8988T (cell line): Measurements from ENCODE around the gene PLSCR1.
"Not testable (repeated sequence)": the region's sequence is repeated elsewhere in the genome, so short reads cannot be mapped to it uniquely, and the experiment has no call there.

Experiments used
- DNase-seq: peaks from one replicate; pipeline ENCODE4 v3.0.0; 2011

The PLSCR1 gene

GRCh38 chr3:146547235-146547835, 2.9 kb upstream of the PLSCR1 start:
- DNase-seq = no peak

GRCh38 chr3:146546366-146546965, 2.1 kb upstream of the PLSCR1 start:
- DNase-seq = no peak

DNA sequence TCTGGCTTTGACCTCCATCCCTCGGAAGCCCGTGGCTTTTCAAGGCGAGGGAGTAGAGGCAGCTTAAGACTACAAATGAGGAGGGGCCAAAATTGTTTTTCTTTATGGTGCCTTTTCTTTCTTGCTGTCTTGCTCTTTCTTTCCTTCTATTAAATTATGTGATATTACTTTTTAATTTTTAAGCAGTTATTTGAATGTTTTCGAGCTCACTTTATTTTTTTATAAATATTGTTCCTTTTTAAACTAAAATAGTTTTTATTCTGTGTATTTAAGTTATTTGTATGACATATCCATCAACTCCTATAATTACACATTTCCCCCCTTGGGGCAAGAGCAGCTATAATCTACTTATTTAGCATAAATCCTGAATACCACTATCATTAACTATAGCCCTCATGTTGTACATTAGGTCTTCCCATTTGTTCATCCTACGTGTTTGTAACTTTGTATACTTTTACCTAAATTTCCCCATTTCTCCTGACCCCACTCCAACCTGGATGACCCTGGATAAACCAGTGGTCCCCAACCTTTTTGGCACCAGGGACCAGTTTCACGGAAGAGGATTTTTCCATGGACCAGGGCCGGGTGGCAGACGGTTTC, 622 bp upstream of the PLSCR1 start:
- DNase-seq = no peak

- DNase-seq = no peak
Measured at GRCh38 chr3:146543461-146544001, 876 bp downstream of the PLSCR1 start.

DNA sequence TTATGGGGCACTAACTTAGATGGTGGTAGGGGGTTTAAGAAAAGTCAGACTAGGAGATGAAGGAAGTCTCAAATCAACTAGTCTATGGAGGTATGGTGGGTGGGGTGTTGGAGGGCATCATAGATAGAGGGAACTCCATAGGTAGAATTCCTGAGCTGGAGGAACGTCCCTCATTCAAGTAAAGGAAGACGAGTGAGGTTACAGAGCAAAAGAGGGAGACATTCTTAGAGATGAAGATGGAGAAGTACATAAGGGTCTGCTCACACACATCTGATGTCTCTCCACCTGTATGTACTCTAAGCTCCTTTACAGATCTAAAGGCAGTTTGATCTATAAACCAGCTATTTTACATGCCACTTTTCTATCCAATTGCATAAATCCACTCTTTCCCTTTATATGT, 1.4 kb downstream of the PLSCR1 start:
- no peak for DNase-seq

- no peak for DNase-seq
Measured at GRCh38 chr3:146542179-146542578, 2.2 kb downstream of the PLSCR1 start.

GRCh38 chr3:146540978-146541377, 3.4 kb downstream of the PLSCR1 start:
- DNase-seq = no peak

DNA sequence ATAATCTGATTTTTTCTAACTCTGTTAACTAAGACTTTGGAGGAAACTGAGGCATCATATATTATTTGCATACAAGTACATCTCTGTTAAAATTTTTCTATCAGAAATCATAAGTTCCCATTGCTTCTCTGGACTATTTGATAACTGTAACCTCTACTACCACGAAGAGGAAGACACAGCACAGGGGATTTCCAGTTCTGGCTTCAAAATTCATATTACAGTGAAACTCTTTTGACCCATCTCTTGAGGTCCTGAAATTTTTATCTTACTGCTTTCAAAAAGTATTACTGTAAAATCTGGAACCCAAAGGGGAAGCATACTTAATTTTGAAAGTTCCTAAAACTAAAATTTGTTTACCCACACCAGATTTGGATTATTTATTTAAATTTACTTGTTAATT, 4.2 kb downstream of the PLSCR1 start:
- no peak for DNase-seq

GRCh38 chr3:146539315-146539714, 5.1 kb downstream of the PLSCR1 start:
- DNase-seq = no peak

DNA sequence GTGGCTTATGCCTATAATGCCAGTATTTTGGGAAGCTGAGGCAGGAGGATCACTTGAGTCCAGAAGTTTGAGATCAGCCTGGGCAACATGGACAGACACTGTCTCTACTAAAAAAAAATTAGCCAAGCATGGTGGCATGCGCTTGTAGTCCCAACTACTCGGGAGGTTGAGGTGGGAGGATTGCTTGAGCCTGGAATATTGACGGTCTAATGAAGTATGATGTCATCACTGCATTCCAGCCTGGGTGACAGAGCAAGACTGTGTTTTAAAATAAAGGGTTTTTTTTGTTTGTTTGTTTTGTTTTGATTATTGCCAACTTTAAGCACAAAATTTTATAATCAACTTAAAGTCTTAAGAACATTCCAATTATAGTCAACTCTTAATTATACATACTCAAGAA, 6.8 kb downstream of the PLSCR1 start:
- DNase-seq = no peak

DNA sequence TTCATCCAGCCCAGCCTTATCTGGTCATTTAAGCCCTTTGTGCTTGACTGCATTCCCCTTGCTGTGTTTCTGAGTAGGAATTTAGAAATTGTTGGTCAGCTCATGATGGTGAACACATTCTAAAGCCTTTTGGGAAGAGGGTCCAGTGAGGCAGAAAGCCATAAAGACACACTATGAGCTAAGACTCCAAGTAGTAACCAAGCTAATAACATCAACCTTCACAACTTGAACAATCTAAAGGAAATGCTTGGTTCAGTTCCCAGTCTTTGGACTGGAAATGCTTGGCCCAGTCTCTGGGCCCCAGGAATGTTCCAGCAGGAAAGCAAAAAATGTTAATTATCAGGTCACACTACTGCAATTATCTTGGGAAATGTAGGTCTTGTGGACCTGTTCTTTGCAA, 7.7 kb downstream of the PLSCR1 start:
- DNase-seq = no peak

GRCh38 chr3:146532406-146532805, 12.0 kb downstream of the PLSCR1 start:
- DNase-seq = no peak

DNA sequence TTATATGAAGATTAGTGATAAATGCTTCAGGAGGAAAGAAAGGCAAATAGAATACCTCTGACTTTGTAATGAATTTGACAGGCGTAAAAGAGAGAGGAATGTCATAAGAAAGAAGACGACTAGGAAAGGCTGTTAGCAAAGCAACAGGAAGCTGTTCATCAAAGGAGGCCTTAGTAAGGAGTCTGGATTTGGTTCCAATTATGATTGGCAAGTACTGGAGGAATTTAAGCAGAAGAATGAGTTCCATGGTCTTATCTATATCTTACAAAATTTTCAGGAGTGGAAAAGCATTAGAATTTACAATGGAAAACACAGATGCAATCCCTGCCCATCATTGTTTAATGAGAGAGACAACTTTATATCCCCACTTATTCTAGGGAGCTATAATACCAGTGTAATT, 13.8 kb downstream of the PLSCR1 start:
- no peak for DNase-seq

DNA sequence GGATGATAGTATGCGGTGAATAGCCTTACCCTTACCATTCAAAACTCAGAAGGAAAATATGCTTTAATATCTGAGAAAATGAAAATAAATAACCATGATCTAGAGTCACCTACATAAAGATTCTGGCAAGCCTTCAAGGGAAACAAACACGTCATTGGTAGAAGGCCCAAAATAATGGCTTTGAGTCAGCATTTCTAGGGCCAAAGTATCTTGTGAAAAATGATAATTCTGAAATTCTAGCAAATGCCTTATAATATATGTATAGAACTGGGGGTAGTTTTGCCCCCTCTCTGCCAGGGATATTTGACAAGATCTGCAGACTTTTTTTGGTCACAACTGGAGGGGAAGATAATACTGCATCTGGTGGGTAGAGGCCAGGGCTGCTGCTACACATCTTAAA, 15.4 kb downstream of the PLSCR1 start:
- DNase-seq = no peak

DNA sequence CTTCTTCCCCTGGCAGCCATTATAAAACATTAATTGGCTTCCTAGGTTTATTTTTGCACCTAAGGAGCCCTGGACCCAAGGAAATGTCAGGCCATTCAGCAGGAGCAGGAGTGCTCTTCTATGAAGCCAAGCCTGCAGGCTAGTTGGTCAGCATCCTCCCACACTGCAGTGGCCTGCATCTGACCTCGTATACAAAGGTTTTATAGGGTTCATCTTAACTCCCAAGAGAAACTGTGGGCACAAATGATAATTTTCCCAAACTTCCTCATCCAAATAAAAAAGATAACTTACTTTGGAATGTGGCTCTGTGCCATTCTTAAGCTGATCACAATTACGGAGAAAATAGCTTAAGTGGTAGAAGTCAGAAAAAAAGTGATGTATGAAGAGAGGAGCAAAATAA, 19.4 kb downstream of the PLSCR1 start:
- no peak for DNase-seq

- no peak for DNase-seq
Measured at GRCh38 chr3:146523531-146523930, 20.9 kb downstream of the PLSCR1 start.

DNA sequence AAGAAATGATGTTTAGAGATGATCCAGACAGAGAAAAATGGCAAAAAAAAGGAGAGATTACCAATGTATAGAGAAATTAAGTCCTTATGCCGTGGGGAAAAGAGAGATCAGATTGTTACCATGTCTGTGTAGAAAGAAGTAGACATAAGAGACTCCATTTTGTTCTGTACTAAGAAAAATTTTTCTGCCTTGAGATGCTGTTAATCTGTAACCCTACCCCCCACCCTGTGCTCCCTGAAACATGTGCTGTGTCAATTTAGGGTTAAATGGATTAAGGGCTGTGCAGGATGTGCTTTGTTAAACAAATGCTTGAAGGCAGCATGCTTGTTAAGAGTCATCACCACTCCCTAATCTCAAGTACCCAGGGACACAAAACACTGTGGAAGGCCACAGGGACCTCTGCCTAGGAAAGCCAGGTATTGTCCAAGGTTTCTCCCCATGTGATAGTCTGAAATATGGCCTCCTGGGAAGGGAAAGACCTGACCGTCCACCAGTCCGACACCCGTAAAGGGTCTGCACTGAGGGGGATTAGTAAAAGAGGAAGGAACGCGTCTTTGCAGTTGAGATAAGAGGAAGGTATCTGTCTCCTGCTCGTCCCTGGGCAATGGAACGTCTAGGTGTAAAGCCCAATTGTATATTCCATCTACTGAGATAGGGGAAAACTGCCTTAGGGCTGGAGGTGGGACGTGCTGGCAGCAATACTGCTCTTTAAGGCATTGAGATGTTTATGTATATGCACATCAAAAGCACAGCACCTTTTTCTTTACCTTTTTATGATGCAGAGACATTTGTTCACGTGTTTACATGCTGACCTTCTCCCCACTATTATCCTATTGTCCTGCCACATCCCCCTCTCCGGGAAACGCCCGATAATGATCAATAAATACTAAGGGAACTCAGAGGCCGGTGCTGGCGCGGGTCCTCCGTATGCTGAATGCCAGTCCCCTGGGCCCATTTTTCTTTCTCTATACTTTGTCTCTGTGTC, 21.9 kb downstream of the PLSCR1 start:
- not testable (repeated sequence) for DNase-seq

- no peak for DNase-seq
Measured at GRCh38 chr3:146521394-146521793, 23.0 kb downstream of the PLSCR1 start.

- DNase-seq = no peak
Measured at GRCh38 chr3:146519810-146520209, 24.6 kb downstream of the PLSCR1 start.

GRCh38 chr3:146517684-146518435, 26.5 kb downstream of the PLSCR1 start:
- no peak for DNase-seq

DNA sequence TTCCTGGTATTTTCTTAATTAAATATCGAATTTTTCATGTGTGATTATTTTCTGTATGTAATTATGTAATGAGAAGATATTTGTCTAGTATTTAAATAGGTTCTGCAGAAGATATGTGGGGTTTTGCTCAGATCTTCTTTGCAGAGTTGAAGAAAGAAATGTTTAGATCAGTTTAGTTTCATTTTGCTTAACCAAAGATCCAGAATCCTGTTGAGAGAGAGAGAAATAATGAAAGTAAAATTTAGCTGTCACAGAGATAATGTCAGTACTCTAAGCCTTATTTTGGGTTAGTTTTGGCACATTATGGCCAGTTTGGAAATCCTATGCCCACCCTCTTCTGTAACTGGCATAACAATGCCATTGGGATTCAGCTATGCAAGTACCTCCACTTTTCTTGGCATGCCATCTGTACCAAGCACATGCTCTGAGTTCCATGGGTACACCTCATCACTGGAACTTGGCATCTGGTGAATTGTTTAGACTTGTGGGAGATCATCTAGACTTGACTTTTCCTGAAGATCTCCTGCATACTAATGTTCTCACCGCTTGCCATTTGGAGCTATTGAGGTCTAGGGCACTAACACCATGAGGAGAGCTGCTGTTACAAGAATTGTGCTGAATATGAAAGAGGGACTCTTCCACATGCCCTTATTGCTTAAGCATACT, 30.9 kb downstream of the PLSCR1 start:
- DNase-seq = no peak
